Retinal pigment epithelial cell (primary cell): Measurements from ENCODE around the gene NPHP4.

Experiments used
- DNase-seq: peaks from one replicate; pipeline ENCODE4 v3.0.0-alpha.2; 2010; ENCODE audit warnings: low read depth
- H3K4me3 ChIP-seq: 2 replicates; pipeline ENCODE4 v1.5.1; 2011; ENCODE audit warnings: mild to moderate bottlenecking, low read length, control low read depth, moderate library complexity
- CTCF ChIP-seq: conservative IDR thresholded peaks from 2 replicates; pipeline ENCODE4 v1.5.1; 2011; ENCODE audit warnings: low read depth, low read length, control low read depth, inconsistent platforms

Gene NPHP4

GRCh38 chr1:5973771-5974170 lies 18.5 kb downstream of the NPHP4 start:
- no peak for DNase-seq
- no peak overlapping the region for H3K4me3 ChIP-seq
- TF ChIP-seq CTCF = no peak

DNA sequence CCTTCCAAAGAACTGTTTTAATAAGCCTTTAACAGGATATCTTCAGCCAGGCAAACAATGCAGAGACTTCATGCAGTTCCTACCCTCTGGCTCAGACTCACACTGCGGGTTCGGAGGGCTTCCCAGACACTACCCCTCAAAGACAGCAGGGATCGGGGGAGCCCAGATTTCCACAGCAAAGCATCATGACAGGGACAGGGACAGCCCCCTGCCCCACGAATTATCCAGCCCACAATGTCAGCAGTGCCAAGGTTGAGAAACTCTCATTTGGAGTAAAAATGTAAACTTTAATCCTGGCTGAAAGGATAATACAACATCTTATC lies 20.1 kb downstream of the NPHP4 start:
- no peak for DNase-seq
- no peak for TF ChIP-seq CTCF
- H3K4me3 ChIP-seq = no peak overlapping the region

DNA sequence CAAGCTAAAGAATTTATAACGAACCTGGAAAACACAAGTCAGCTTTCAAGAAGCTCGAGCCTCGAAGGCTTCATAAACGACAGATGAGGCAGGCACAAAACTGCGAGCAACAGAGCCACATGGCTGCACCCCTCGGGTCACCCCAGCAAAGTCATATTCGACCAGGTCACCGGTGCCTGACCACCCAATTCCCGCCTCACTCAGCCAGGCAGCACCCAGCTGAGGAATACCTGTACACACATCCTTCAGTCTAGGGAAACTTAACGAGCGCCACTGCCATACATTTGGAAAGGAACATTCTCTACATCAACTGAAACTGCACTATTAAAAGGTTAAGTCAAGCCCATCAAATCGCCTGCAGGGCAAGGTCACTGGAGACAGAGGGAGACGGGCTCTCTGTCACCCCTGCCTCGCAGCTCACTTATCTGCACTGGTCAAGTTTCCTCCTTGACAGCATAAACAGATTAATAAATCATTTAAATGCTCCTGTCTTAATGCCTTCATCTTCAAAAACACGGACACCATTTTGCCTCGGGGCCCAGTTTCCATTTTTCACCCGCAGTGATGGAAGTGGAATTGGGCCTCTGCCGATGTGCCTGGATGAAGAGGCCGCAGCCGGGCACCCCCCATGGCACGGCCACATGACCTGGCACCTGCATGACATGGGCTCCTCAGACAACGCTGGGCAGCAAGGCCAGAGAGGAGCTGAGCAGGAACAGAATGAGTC lies 20.6 kb downstream of the NPHP4 start:
- TF ChIP-seq CTCF = no peak
- no peak for DNase-seq
- no peak overlapping the region for H3K4me3 ChIP-seq

- no peak for TF ChIP-seq CTCF
- H3K4me3 ChIP-seq = no peak overlapping the region
- DNase-seq = no peak
Observed at GRCh38 chr1:5970610-5971273, 21.5 kb downstream of the NPHP4 start.

GRCh38 chr1:5969168-5969567 lies 23.1 kb downstream of the NPHP4 start:
- TF ChIP-seq CTCF = no peak
- H3K4me3 ChIP-seq = no peak overlapping the region
- DNase-seq = no peak

DNA sequence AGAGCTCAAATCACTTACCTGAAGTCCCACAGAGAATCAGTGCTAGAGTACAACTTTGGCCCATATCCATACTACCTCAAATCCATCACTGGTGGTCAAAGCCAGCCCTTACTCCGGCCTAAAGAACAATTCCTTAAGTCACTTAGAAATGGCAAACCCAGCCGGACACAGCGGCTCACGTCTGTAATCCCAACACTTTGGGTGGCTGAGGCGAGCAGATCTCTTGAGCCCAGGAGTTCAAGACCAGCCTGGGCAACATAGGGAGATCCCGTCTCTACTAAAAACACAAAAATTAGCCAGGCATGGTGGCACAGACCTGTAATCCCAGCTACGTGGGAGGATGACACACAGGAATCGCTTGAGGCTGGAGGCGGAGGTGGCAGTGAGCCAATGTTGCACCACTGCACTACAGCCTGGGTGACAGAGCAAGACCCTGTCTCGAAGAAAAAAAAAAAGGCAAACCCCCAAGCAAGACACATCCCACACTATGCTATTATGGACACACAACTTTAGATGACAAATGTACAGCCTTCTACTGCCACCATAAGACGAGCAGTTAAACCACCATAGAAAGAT lies 24.0 kb downstream of the NPHP4 start:
- H3K4me3 ChIP-seq = no peak overlapping the region
- DNase-seq = no peak
- TF ChIP-seq CTCF = no peak
